K562 (cell line): ENCODE results near the gene PTCH2. TPM values are rescaled to one million over a fixed set of nuclear protein-coding genes. Genes with fewer than 3 reads are reported as not detected.

Source experiments
- ATAC-seq: fragments of 200-7000 bp; cut with Tn5 transposase; 3 replicates; pipeline ENCODE4 v1.9.1; 2020; ENCODE audit warnings: moderate library complexity
- Bru-seq: library from RNA; stranded (reverse); fragments of 400-500 nt; gene quantifications from one replicate; lab custom pipeline; 2021; lab: Mats Ljungman, UMichigan
- BruChase-seq, 2 experiments: library from RNA; stranded (reverse); fragments of 400-500 nt; gene quantifications; one replicate each; lab custom pipeline; 2021; lab: Mats Ljungman, UMichigan
- BruUV-seq: library from RNA; stranded (reverse); fragments of 400-500 nt; replicated peaks from 2 replicates; lab custom pipeline; 2021; lab: Mats Ljungman, UMichigan
- CTCF ChIA-PET: fragments of 300-600 bp; formaldehyde crosslinking; extraction: SDS; loops from one replicate; lab custom pipeline; 2021; ENCODE audit warnings: low intra/inter-chr PET ratio; lab: Yijun Ruan, JAX
- POLR2A ChIA-PET: fragments of 300-600, 350-650 bp; sonication (Branson Sonifier 250); formaldehyde crosslinking; extraction: SDS; loops from one replicate; lab custom pipeline; 2021; ENCODE audit warnings: antibody characterized with exemption, inconsistent platforms; lab: Yijun Ruan, JAX
- DNase-seq, 4 experiments: peaks; one replicate each; pipeline versions ENCODE4 v3.0.0 to v3.0.0-alpha.2; 2011 to 2018; ENCODE audit warnings: low spot score in 3 of 4, mixed read lengths in 3 of 4; ENCODE audit errors: extremely low read depth in 1 of 4
- FAIRE-seq: peaks from 2 replicates; lab custom pipeline; 2011; peaks lifted over from hg19 to GRCh38; lab: Jason Lieb, UNC
- H2AFZ ChIP-seq: 2 replicates; pipeline ENCODE4 v1.6.0; 2011; ENCODE audit warnings: low read depth, low read length, control low read depth, inconsistent platforms
- H3K27ac ChIP-seq: fragments of 200-600 bp; 3 replicates; pipeline ENCODE4 v1.8.0; 2011; ENCODE audit warnings: low read depth, mild to moderate bottlenecking, control low read depth, inconsistent platforms, low read length, moderate library complexity, mixed read lengths; ENCODE audit errors: extremely low read depth
- H3K27me3 ChIP-seq, 2 experiments: fragments of 300-600 bp in 1 of 2; 2 replicates in 1 of 2; 3 replicates in 1 of 2; pipeline versions ENCODE4 v1.6.0 to v1.8.0; 2011; ENCODE audit warnings: inconsistent platforms in 2 of 2, low read length in 2 of 2, mild to moderate bottlenecking in 1 of 2, mixed read lengths in 1 of 2, moderate library complexity in 1 of 2; ENCODE audit not compliant: control insufficient read depth in 2 of 2, insufficient read depth in 2 of 2
- H3K36me3 ChIP-seq: fragments of 300-600 bp; 3 replicates; pipeline ENCODE4 v1.8.0; 2011; ENCODE audit warnings: mild to moderate bottlenecking, low read length, inconsistent platforms; ENCODE audit not compliant: control insufficient read depth, insufficient read depth
- H3K4me1 ChIP-seq, 2 experiments: fragments of 200-600 bp in 1 of 2; replicated peaks in 1 of 2; 2 replicates in 1 of 2; 3 replicates in 1 of 2; pipeline versions ENCODE4 v1.5.1 to v1.8.0; 2011; ENCODE audit warnings: inconsistent platforms in 2 of 2, low read length in 2 of 2, mild to moderate bottlenecking in 1 of 2, mixed read lengths in 1 of 2, moderate library complexity in 1 of 2; ENCODE audit not compliant: control insufficient read depth in 2 of 2, insufficient read depth in 2 of 2
- H3K4me2 ChIP-seq: 2 replicates; pipeline ENCODE4 v1.6.1; 2011; ENCODE audit warnings: low read length, control low read depth, inconsistent platforms, mixed read lengths; ENCODE audit not compliant: insufficient read depth
- H3K4me3 ChIP-seq: fragments of 200-600 bp; sonication (generic), shearing (Covaris generic); 2 replicates; pipeline ENCODE4 v1.5.1; 2016; ENCODE audit warnings: control low read depth, inconsistent platforms
- H3K79me2 ChIP-seq: fragments of 200-600 bp; 3 replicates; pipeline ENCODE4 v1.8.0; 2011; ENCODE audit warnings: low read length, inconsistent platforms; ENCODE audit not compliant: control insufficient read depth, insufficient read depth
- H3K9ac ChIP-seq, 2 experiments: 2 replicates each; pipeline versions ENCODE4 v1.6.0 to v1.6.1; 2011; ENCODE audit warnings: low read depth in 2 of 2, low read length in 2 of 2, control low read depth in 1 of 2, inconsistent platforms in 1 of 2, mild to moderate bottlenecking in 1 of 2, mixed read lengths in 1 of 2; ENCODE audit not compliant: insufficient read depth in 1 of 2
- H3K9me1 ChIP-seq: one replicate; pipeline ENCODE4 v1.6.0; 2011; ENCODE audit warnings: inconsistent platforms, mild to moderate bottlenecking, low read length, moderate library complexity; ENCODE audit not compliant: control insufficient read depth, insufficient read depth
- H3K9me3 ChIP-seq: replicated peaks from 2 replicates; pipeline ENCODE4 v1.5.1; 2011; ENCODE audit warnings: low read depth, low read length, inconsistent platforms; ENCODE audit not compliant: control insufficient read depth, insufficient read depth
- H4K20me1 ChIP-seq: replicated peaks from 2 replicates; pipeline ENCODE4 v1.6.1; 2011; ENCODE audit warnings: low read length, inconsistent platforms, mixed read lengths; ENCODE audit not compliant: control insufficient read depth, insufficient read depth
- AFF4 ChIP-seq: sonication (generic); formaldehyde crosslinking; IDR thresholded peaks from 2 replicates; pipeline ENCODE4 v1.8.0; 2023; ENCODE audit warnings: mild to moderate bottlenecking, missing genetic modification reagents
- FOSL1 ChIP-seq: fragments of 200-800 bp; sonication (Bioruptor generic); conservative IDR thresholded peaks from 2 replicates; pipeline ENCODE4 v1.6.1; 2016; ENCODE audit warnings: missing genetic modification characterization, missing compliant biosample characterization
- MYC ChIP-seq, 2 experiments: fragments of 250-450 bp in 1 of 2; sonication (Bioruptor Pico) in 1 of 2; IDR thresholded peaks; 2 replicates each; pipeline versions ENCODE4 v1.5.1 to v1.6.1; 2012 to 2021; ENCODE audit warnings: low read depth in 2 of 2, borderline replicate concordance in 1 of 2, improper control_type of control experiment in 1 of 2, low read length in 1 of 2, mild to moderate bottlenecking in 1 of 2, moderate library complexity in 1 of 2
- NFE2L1 ChIP-seq: fragments of 450-650 bp; IDR thresholded peaks from 2 replicates; pipeline ENCODE4 v1.6.1; 2016; ENCODE audit warnings: missing genetic modification characterization, low read depth, mild to moderate bottlenecking, missing compliant biosample characterization, moderate library complexity, borderline replicate concordance
- PCBP1 ChIP-seq: fragments of 200-400 bp; formaldehyde crosslinking; IDR thresholded peaks from 2 replicates; pipeline ENCODE4 v1.6.1; 2018; ENCODE audit warnings: mild to moderate bottlenecking, low read depth, low read length; ENCODE audit not compliant: poor library complexity, severe bottlenecking
- POLR2A ChIP-seq: fragments of 450-650 bp; conservative IDR thresholded peaks from 2 replicates; pipeline ENCODE4 v1.6.1; 2016
- RBM34 ChIP-seq: fragments of 200-400 bp; formaldehyde crosslinking; IDR thresholded peaks from 2 replicates; pipeline ENCODE4 v1.6.1; 2018; ENCODE audit warnings: low read length, borderline replicate concordance; ENCODE audit not compliant: insufficient read depth
- RCOR1 ChIP-seq, 2 experiments: IDR thresholded peaks; 2 replicates each; pipeline ENCODE4 v1.6.1; 2012; ENCODE audit warnings: low read depth in 2 of 2, low read length in 2 of 2, borderline replicate concordance in 1 of 2, improper control_type of control experiment in 1 of 2
- SAFB ChIP-seq: fragments of 200-400 bp; formaldehyde crosslinking; IDR thresholded peaks from 2 replicates; pipeline ENCODE4 v1.6.1; 2017; ENCODE audit warnings: low read depth, low read length, borderline replicate concordance
- SRF ChIP-seq, 2 experiments: fragments of 250-450, 450-650 bp in 1 of 2; sonication (Bioruptor Pico) in 1 of 2; sonication (generic) in 1 of 2; formaldehyde crosslinking; IDR thresholded peaks; 2 replicates each; pipeline versions ENCODE4 v1.5.0 to v1.5.1; 2020 to 2022; ENCODE audit warnings: mild to moderate bottlenecking in 1 of 2, missing genetic modification reagents in 1 of 2
- ZNF384 ChIP-seq: IDR thresholded peaks from 2 replicates; pipeline ENCODE4 v1.6.1; 2012; ENCODE audit warnings: low read depth, low read length, improper control_type of control experiment
- WGBS: fragments of 100-300 bp; shearing (Covaris generic); methylation state at CpG from one replicate; pipeline ENCODE4 v1.1.6; 2016; ENCODE audit warnings: low coverage, mixed read lengths; ENCODE audit not compliant: insufficient coverage; ENCODE audit errors: missing lambda C conversion rate; 5-methylcytosine and 5-hydroxymethylcytosine counted together
- in situ Hi-C: fragments of 300-500 bp; cut with MboI; formaldehyde crosslinking; loops from 4 replicates; pipeline ENCODE4 v1.15.0; 2018; ENCODE audit warnings: inconsistent platforms, mixed read lengths
- intact Hi-C: fragments of 100-400 bp; cut with micrococcal nuclease; formaldehyde crosslinking; loops from 2 replicates; pipeline ENCODE4 v1.14.2; 2022
- long read RNA-seq, 3 experiments: library from polyadenylated mRNA in 2 of 3; library from RNA in 1 of 3; unstranded in 2 of 3; stranded (forward) in 1 of 3; transcript quantifications; one replicate each; pipeline ENCODE4 v2.0.0, GENCODE V29; 2019 to 2022
- polyA minus RNA-seq, 3 experiments: library from RNA; depleted of rRNA, polyadenylated mRNA; stranded (reverse); fragments of >200 nt; gene quantifications; 2 replicates each; pipeline ENCODE4 v1.2.3, GENCODE V29; 2011
- polyA plus RNA-seq, 8 experiments: library from polyadenylated mRNA; depleted of rRNA in 4 of 8; stranded (reverse) in 5 of 8; unstranded in 3 of 8; fragments of >200 nt; fragmentation: Nextera tagmentation in 2 of 8; fragmentation: Illumina TruSeq in 1 of 8; extraction: Ambion mirVana in 2 of 8; extraction: Trizol in 1 of 8; gene quantifications; 2 replicates each; pipeline versions ENCODE4 v1.2.1 to v1.2.3, GENCODE V29; 2011 to 2014; ENCODE audit warnings: inconsistent platforms in 1 of 8, missing spikeins in 1 of 8
- total RNA-seq, 7 experiments: library from RNA; depleted of rRNA in 6 of 7; stranded (reverse); fragments of >200 nt in 6 of 7; fragmentation: Illumina TruSeq in 2 of 7; extraction: Trizol in 2 of 7; gene quantifications; 2 replicates each; pipeline versions ENCODE4 v1.2.1 to v1.2.3, GENCODE V29; 2011 to 2021; ENCODE audit warnings: low replicate concordance in 1 of 7

PTCH2 gene
- 1.5 and 3.4 TPM in 2 replicates for total RNA-seq (2011; cell fraction: chromatin; rRNA removed; ENCODE audit: low replicate concordance)
- total RNA-seq (2011; cell fraction: nucleolus; rRNA removed), result 1.3 and 1.8 TPM in 2 replicates
- total RNA-seq (2011; cell fraction: nucleoplasm; rRNA removed), result 1.6 and 2.1 TPM in 2 replicates
- total RNA-seq (2014; rRNA removed) (0.16 TPM in 1 of 2 replicates, not detected in the other), total RNA-seq (2014; rRNA removed; fragmentation: Illumina TruSeq; extraction: Trizol) (16.8 and 20.5 TPM in 2 replicates), total RNA-seq (2015; rRNA removed; fragmentation: Illumina TruSeq; extraction: Trizol) (21.5 and 27.3 TPM in 2 replicates), total RNA-seq (2021) (3.0 TPM in 2 replicates), polyA plus RNA-seq (2011; rRNA removed) (0.25 and 0.51 TPM in 2 replicates), polyA plus RNA-seq (2014; fragmentation: Illumina TruSeq; extraction: Trizol) (0.33 and 0.35 TPM in 2 replicates), polyA plus RNA-seq (2014; fragmentation: Nextera tagmentation; extraction: Ambion mirVana) (under 1 TPM; 0.15 to 0.25 TPM), polyA plus RNA-seq (2014; rRNA removed) (0.39 and 0.64 TPM in 2 replicates), polyA minus RNA-seq (2011; rRNA and poly(A)+ RNA removed) (0.14 and 0.21 TPM in 2 replicates), Bru-seq, nascent RNA (percentile 44 among the genes with signal in this experiment), BruChase-seq, experiment 1, labeled RNA remaining after a 2-hour chase (percentile 44 among the genes with signal in this experiment), BruChase-seq, experiment 2, labeled RNA remaining after a 6-hour chase (percentile 43 among the genes with signal in this experiment)
- 0.37 and 0.43 TPM in 2 replicates for polyA plus RNA-seq (2011; cell fraction: cytosol; rRNA removed)
- polyA plus RNA-seq (2011; cell fraction: nucleus; rRNA removed), result 2.4 and 3.4 TPM in 2 replicates
- polyA plus RNA-seq (2012), result 0.40 and 0.87 TPM in 2 replicates
- polyA minus RNA-seq (2011; cell fraction: cytosol; rRNA and poly(A)+ RNA removed), result 1.6 and 6.8 TPM in 2 replicates
- 0.54 and 1.4 TPM in 2 replicates for polyA minus RNA-seq (2011; cell fraction: nucleus; rRNA and poly(A)+ RNA removed)
- long read RNA-seq, experiment 1, partial matches to known transcripts, result 0 of 1 reads
- long read RNA-seq, experiment 1, other reads (novel, unspliced or antisense), result 1 of 1 reads
- long read RNA-seq, experiment 2, result 0 reads
- long read RNA-seq, experiment 3, result 0 reads

- peak; percentile 83 to 95 (median 92) for DNase-seq
- FAIRE-seq, result no peak
- CTCF ChIA-PET, result no interaction called here
- TF ChIP-seq SRF (CRISPR knock-in tag; IDR thresholded peaks at IDR 0.05), result peak in 1 of 2 experiments; percentile 82; a peak in 2 of 4 replicates
- TF ChIP-seq NFE2L1 (tag), result no peak
- no peak for TF ChIP-seq MYC (IDR thresholded peaks at IDR 0.05; ENCODE audit: low read depth, low read length)
- 0 out of 2 replicates have a peak, but pooled peaks have one; percentile 36 for TF ChIP-seq MYC (CRISPR knock-in tag; IDR thresholded peaks at IDR 0.05; ENCODE audit: borderline replicate concordance, low read depth)
- peak; percentile 62 for TF ChIP-seq ZNF384
- TF ChIP-seq FOSL1, result peak; percentile 17; the same call in 1 of the 2 replicates
- peak; percentile 58; the same call in 1 of the 2 replicates for TF ChIP-seq POLR2A
- TF ChIP-seq RCOR1 (IDR thresholded peaks at IDR 0.05; ENCODE audit: borderline replicate concordance in 1 of 2, low read depth in 2 of 2, low read length in 2 of 2), result no peak
- no peak for TF ChIP-seq AFF4
- peak; percentile 88 for TF ChIP-seq SAFB
- TF ChIP-seq RBM34, result peak; percentile 96; the same call in 1 of the 2 replicates
- peak; percentile 68 for TF ChIP-seq PCBP1
Observed at GRCh38 chr1:44842862-44843655, at the start of gene PTCH2. Gene PTCH2 (minus strand): TSS chr1:44843253. CDS start chr1:44842932, 321 bp downstream.

More at GRCh38 chr1:44842862-44843655, at the start of gene PTCH2:
- peak within 1 kb of the TSS; percentile 82 for H3K4me2 ChIP-seq
- H3K9ac ChIP-seq, result peak within 1 kb of the TSS; percentile 58 to 95; a peak in 3 of 4 replicates
- in situ Hi-C loops, result loop anchor here (5.0 kb wide), 1 partner anchor 459 kb away; no protein-coding TSS in a partner anchor
- WGBS, result 3% methylated on average over 53 of the region's 72 CpGs
- peak within 1 kb of the TSS; percentile 86 for H2AFZ ChIP-seq
- ATAC-seq, result peak; percentile 93
- intact Hi-C loops, result no loop called here
- no peaks in the 10 kb centered on the region for H3K9me3 ChIP-seq
- POLR2A ChIA-PET, result interaction anchor here (0.6 to 2.9 kb wide), 17 partner anchors 8 to 665 kb away, joined by 3 to 20 read pairs (median 3); partner anchors contain the start of genes MUTYH and TOE1
- H3K4me3 ChIP-seq, result peak within 1 kb of the TSS; percentile 56
- H3K27ac ChIP-seq, result peak within 1 kb of the TSS; percentile 23; the same call in 1 of the 3 replicates
- no peaks in the 10 kb centered on the region for H3K36me3 ChIP-seq
- H3K27me3 ChIP-seq, result no peaks in the 10 kb centered on the region
- no TSS peak for BruUV-seq
- no peaks in the 10 kb centered on the region for H4K20me1 ChIP-seq
- H3K4me1 ChIP-seq, result peaks cover 5 to 17% of the 10 kb centered on the region in 2 experiments; a peak in 3 of 5 replicates
- no peaks in the 10 kb centered on the region for H3K9me1 ChIP-seq
- no peaks in the 10 kb centered on the region for H3K79me2 ChIP-seq
